T-helper 2 cell (primary cell): ENCODE measurements around the gene WNT7B.

Experiments
- DNase-seq, 5 experiments: peaks; one replicate each; pipeline versions ENCODE4 v3.0.0 to v3.0.0-alpha.2; 2012 to 2022

Gene WNT7B

DNA sequence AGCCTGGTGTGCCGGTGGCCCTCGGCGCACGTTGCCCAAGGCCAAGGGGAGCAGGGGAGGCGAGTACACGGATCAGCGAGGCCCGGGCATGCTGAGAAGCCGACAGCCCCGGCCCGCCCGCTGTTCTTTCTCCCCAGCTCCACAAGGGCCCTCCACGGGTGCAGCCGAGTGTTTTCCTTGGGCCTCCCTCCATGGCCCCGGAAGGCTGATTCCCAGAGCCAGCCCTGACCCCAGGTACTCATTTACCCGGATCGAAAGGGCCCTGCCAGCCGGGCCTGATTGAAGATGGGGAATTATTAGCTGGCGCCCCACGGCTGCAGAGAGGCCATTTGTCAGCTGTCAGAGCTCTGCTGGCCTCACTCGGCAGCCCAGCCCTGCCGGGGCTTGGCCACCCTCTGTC, 53.1 kb downstream of the WNT7B start:
- no peak for DNase-seq

DNA sequence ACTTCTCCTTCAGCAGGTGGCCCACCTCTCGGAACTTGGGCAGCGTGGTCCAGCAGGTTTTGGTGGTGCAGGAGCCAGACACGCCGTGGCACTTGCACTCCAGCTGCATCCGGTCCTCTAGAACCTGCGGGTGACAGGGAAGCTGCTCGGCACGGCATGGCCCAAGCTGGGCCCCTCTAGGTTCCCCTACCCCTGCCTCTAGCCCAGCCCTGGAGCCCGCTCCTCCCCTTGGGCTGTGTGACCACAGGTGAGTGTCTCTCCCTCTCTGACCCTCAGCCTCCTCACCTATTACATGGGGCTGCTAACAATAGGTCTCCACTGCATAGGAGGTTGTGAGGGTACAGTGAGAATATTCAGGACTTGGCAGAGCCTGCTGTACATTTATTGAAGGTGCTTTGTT, 53.8 kb downstream of the WNT7B start:
- no peak for DNase-seq

GRCh38 chr22:45922661-45923060, 54.3 kb downstream of the WNT7B start:
- DNase-seq: no peak

GRCh38 chr22:45922256-45922655, 54.7 kb downstream of the WNT7B start:
- no peak for DNase-seq

- no peak for DNase-seq
These were observed 57.3 kb downstream of the WNT7B start for GRCh38 chr22:45919504-45920286.

DNA sequence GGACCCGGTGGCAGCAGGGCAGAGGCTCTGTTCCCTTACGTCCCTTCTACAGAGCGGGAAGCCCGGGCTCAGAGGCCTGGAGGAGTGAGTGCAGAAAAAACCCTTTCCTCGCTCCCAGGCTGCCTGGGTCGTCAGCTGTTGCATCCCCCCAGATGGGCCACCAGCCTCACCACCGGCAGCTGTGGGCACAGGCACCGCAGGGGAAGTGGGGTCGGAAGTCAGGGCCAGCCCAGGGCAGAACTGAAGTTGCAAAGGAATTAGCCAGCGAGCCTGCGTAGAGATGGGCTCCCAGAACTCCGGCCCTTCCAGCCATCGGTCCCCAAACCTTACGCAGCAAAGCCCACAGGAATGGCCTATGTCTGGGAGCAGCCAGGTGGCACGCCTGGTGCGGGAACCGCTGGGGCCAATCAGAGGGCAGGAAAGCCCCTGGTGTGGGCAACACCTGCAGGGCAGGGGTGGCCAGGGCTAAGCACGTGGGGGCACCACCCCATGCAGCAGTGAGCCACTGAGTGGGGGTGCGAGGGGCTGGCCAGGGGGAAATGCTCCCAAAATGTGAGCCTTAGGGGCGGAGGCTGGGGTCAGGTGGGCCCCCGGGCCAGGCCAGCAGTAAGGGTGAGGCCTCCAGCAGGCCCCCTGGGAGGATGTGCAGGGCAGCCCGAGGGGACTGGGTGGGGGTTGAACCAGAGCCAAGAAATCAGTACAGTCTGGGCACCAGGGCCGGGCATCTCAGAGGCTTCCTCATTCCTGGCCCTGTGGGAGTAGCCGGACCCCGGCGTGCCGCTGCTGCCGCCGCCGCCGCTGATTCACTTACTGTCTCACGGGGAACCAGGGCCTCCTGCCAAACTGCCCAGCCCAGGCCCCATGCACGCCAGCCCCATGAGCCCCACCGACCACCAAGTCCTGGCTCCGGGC, 58.2 kb downstream of the WNT7B start:
- DNase-seq: no peak

DNA sequence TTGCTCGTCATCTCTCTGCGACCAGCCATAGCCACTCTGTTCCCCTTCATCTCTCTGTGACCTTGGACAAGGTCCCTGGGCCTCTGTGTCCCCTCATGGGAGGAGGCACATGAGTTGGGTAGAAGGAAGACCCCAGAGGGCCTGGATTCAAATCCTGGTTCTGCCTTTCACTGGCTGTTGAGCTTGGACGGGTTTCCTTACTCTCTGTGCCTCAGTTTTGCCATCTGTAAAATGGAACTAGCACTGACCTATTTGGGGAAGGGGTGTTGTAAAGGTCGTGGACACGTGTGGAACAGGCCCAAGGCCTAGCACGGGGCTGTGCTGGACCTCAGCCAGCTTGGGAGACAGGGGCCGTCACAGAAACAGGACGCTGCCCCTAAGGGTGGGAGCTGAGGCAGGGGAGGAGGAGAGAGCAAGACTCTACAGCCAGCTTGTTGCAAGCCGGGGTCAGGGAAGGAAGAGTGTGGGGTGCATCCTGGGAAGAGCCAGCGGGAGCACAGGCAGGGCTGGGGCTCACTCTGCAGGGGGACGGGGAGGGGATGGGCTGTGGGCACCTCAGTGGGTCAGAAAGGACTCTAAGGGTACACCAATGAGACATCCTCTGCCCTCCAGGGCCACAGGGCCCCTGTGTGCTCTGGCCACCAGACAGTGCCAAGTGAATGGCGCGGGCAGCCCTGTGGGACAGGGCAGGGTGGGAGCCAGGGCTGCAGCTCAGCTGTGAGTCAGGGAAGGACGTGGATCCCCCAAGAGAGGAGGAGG, 59.1 kb downstream of the WNT7B start:
- no peak for DNase-seq

DNA sequence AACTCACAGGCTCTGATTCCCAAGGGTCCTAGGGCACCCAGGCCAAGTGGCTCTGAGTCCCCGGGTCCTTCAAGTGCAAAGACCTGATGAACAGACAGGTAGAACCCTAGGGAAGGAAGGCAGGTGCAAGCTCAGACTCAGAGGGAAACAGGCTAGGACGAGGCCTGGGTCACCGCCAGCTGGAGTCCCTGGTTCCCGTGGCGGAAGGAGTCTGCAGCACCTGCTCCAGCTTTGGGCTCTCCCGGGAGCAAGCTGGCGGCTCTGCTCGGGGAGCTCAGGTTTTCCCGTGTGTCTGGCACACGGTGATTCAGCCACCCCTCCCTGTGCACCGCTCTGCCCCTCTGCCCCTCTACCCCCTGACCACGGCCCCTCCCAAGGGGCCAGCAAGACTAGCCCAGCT, 59.8 kb downstream of the WNT7B start:
- DNase-seq: no peak

DNA sequence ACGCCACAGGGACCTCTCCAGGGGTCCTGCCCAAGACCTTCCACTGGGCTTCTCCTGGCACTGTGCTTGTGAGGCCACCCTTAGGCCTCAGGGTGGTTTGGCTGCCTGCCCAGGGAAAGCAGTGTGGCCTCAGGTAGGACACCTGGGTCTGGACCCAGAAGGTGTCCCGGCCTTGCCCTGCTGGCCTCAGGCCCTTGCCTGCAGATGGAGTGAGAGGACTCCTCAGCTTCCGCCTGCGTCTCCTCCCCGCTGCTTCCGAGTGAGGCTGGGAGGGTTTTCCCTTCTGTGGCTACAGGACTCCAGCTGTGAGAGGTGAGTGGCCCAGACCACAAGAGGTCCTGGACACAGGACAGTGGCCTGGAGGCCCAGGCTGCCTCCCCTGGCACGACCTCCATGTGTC, 60.4 kb downstream of the WNT7B start:
- DNase-seq: no peak

DNA sequence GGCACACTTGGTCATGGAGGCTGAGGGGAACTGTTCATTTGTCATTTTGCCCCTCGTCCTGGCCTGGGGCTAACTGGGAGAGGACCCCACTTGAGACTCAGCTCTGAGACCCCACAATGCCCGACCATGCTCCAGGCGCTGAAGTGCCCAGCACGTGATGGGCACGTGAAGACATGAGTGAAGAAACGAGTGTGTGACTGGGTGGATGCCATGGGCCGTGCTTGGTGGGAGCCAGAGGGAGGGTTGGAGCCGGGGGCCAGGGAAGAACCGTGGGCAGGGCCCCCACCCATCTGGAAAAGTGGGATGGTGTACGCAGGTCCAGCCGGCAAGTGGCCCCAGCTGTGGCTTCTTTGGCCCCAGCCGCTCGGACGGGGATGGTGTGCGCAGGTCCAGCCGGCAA, 61.1 kb downstream of the WNT7B start:
- no peak for DNase-seq

GRCh38 chr22:45915151-45915550, 61.8 kb downstream of the WNT7B start:
- no peak for DNase-seq

GRCh38 chr22:45914309-45914708, 62.7 kb downstream of the WNT7B start:
- no peak for DNase-seq

- DNase-seq: no peak
These were observed 64.1 kb downstream of the WNT7B start for GRCh38 chr22:45912910-45913309.

DNA sequence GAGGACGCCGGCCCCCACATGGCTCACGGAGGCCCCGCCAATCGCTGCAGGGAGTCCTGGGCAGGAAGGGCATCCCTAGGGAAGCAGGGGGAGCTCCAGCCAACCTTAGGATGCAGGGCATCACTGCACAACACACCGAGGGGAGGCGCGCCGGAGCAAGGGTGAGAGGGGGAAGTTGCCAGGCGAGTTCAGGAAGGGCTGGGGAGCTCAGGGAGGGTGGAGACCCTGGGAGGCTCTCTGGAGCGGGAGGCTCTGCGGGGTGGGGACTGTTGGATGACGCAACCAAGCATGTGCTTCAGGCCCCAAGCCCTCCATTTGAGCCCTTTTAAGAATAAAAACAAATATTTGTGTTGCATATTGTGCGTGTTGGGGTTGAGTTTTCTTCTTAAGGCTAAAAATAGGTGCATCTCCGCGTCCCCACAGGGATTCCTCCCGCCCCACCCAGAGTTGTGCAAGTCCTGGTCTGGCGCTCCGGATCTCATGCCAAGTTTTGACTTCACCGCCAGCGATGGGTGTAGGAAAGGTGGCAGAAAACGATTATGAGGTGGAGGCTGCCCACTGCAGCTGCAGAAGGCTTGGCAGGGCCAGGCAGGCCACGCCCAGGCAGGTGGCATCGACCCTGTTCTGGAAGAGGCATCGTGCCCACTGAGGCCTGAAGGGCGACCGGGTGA, 65.2 kb downstream of the WNT7B start:
- DNase-seq: no peak

- no peak for DNase-seq
These were observed 66.0 kb downstream of the WNT7B start for GRCh38 chr22:45910928-45911467.

- DNase-seq: no peak
These were observed 68.0 kb downstream of the WNT7B start for GRCh38 chr22:45908961-45909360.

DNA sequence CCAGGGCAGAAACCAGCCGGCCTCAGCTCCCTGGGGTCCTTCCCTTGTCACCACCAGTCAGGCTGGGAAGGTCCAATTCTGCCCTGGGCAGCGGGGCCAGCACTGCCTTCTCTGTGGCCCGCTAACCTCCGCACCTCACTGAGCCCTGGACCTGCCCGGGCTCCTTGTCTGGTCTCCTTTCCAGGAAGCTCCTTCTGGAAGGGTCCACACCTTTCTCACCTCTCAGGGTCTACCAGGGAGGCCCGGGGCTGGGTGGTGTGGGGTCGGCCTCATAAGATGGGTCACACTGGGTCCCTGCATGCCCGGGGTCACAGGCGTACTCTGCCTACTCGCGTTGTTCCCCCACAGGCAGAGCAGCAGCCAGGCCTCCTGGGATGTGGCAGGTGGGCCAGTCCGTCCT, 69.0 kb downstream of the WNT7B start:
- no peak for DNase-seq

DNA sequence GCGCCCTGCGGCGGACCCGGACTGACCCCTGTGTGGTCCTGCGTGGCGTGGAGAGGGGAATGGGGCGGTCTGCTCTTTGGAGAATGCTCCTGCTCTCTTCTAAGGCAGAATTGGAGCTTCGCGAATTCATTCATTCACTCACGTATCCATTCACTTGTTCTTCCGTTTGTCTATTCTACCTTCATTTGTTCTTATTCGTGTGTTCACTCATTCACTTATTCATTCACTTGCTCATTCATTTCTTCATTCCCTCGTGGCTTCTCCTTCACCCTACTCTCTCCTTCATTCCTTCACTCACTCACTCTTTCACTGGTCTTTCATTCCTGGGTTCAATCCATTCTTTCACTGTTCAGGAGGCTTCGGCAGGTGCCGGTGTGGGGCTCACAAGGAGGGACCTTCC, 69.6 kb downstream of the WNT7B start:
- no peak for DNase-seq

GRCh38 chr22:45906946-45907345, 70.0 kb downstream of the WNT7B start:
- DNase-seq: no peak

DNA sequence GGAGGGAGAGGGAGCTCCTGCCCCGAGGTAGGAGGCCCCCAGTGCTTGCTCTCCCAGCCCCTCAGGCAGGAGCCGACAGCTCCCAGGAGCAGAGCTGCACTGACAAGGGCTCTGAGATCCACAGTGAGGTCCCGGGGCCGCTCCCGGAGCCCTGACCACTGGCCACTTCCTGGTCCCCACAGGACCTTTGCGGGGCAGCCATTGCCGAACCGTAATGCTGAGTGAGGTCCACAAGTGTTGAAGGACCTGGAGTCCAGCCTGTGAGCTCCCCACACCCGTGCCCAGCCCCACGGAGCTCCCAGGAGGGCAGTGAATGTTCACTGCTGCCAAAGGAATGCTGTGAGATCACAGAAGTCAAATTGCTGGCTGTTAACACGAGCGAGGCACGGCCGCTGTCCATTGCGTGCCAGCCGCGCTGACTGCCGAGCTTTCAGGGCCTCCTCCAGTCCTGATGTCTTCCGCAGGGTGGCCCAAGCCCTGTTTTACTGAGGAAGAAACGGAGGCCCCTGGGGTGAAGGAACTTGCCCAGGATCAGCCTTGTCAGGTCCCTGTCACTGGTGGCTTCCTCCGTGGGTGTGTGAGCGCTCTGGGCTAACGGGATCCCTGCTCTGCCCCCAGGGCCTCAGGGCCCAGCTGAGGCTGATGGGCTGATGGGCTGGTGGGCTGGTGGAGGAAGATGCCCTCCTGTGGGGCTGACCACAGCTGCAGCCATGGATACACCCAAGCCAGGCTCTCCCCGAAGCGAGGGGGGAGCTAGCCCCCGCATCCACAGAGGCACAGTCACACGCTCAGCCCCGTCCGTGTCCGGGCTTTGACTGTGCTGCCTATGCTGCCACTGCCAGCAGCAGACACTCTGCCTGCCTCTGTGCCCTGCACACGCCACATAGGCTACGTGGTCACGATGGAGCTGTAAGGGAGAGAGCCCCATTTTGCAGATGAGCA, 70.8 kb downstream of the WNT7B start:
- no peak for DNase-seq

GRCh38 chr22:45905326-45905923, 71.5 kb downstream of the WNT7B start:
- no peak for DNase-seq
